HG03442 (cell line): ENCODE measurements around the gene MCM10.
"Not testable (repeated sequence)": the region's sequence is repeated elsewhere in the genome, so short reads cannot be mapped to it uniquely, and the experiment has no call there.

Experiments used
- ATAC-seq: cut with Tn5 transposase; IDR thresholded peaks from one replicate; pipeline ENCODE4 v1.9.1; 2021; ENCODE audit warnings: mild to moderate bottlenecking, moderate library complexity; ENCODE audit not compliant: unreplicated experiment

Gene MCM10

DNA sequence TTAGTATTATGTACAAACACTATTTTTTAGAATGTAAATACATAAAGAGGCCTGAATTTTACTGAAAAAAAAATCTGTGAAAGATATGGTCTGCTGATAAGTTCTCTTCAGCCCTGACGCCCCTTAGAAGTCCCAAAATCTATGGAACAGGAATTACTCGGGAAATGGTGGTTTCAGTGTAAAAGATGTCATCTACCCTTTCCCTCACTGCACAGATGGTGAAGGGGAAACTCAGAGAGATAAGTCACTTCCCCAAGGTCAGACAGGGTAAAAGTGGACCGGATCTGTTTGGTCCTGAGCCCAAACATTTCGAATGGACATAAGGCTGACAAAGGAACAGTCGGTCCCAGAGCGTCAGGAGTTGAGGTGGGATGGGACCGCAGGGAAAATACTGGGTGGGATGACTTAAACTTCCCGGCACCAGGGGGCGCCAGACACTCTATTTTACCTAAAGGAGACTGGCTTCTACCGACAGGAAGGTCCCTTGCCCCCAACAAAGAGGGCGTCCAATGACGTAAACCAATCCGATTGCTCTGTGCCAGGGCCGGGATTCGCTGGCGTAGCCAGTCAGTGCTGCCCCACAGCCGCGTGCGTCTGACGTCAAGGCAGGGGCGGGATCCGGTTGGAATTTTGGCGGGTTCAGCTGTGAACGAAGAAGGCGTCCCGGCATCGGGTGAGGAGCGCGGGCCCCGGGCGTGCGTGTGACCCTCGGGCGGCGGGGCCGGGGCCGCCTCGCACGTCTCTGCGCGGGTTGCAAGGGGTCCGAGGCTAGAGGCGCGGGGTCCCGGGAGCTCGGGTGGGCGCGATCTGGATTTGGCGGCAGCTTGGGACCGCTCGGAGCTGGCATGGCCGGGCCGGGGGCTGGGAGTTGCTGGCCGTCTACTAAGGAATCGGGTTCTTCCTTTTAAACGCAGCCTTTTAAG is at the start of gene MCM10:
Gene MCM10, plus strand, starts transcription at position 625 of the 923 bp plus-strand sequence. CDS start 2,645 bp downstream, outside the sequence.
- peak; percentile 98 for ATAC-seq

GRCh38 chr10:13113544-13113943 is 47.8 kb upstream of the MCM10 start:
- no peak for ATAC-seq

DNA sequence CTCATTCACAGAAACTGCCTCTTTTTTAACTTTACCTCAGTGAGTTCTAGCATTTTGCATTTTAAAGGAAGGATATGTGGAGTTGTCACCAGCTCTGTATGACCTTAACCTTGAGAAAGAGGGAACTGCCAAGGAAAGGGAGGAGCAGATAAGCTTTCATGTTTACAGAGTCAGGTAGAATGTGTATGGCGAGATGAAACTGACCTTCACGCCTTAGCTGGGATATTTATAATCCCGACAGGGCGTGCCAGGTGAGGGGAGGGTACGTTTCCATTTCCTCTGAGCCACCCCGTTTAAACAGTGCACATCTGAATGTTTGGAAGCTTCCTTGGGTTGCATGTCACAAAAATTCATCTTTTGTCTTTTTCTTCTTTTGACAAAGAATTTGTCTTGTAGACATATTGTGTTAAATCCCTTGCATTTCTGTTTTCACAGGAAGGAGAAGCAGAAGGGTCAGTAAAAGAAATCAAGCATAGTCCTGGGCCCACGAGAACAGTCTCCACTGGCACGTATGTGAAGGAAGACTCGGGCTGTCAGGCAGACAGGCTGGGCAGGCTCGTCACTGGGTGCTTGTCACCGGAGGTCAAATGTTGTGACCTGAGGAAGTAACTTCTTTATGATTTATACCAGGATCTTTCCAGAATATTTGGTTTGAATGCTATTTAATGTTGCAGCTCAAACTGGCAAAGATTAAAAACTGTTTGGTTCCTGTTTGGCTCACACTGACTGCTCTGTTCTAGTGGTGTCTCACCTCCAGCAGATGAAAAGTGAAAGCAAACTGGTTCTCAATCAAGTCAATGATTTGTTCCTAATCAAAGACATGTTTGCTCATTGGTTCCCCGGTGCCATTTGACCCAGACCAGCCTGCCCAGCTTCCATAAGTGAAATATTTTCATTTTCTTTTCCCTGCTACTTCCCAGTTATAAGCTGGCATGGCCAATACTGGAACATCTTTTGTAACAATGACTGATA is 45.2 kb upstream of the MCM10 start:
- ATAC-seq, result no peak

GRCh38 chr10:13117841-13118783 is 43.2 kb upstream of the MCM10 start:
- ATAC-seq, result no peak

DNA sequence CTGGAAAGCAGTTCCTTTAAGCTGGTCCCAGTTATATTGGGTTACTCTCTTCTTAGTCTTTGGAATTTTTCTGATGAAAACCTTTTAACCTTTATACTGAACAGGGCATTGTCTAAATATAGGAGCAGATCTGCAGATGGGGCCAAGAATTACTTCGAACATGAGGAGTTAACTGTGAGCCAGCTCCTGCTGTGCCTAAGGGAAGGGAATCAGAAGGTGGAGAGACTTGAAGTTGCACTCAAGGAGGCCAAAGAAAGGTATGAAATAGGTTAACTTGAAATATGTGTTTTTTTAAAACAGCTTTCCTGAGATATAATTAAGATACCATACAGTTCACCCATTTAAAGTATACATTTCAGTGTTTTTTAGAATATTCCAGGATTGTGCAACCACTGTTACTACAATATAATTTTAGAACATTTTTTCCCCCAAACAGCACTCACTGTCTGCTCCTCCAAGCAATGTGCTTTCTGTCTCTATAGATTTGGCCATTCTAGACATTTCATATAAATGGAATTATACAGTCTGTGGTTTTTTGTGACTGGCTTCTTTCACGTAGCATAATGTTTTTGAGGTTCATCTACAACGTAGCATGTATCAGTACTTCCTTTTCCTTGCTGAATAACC is 42.5 kb upstream of the MCM10 start:
- no peak for ATAC-seq

- no peak for ATAC-seq
Measured at GRCh38 chr10:13120786-13121499, 40.4 kb upstream of the MCM10 start.

GRCh38 chr10:13121500-13121854 is 39.9 kb upstream of the MCM10 start:
- ATAC-seq, result no peak

GRCh38 chr10:13136651-13137050 is 24.7 kb upstream of the MCM10 start:
- no peak for ATAC-seq

GRCh38 chr10:13139150-13139549 is 22.2 kb upstream of the MCM10 start:
- no peak for ATAC-seq

DNA sequence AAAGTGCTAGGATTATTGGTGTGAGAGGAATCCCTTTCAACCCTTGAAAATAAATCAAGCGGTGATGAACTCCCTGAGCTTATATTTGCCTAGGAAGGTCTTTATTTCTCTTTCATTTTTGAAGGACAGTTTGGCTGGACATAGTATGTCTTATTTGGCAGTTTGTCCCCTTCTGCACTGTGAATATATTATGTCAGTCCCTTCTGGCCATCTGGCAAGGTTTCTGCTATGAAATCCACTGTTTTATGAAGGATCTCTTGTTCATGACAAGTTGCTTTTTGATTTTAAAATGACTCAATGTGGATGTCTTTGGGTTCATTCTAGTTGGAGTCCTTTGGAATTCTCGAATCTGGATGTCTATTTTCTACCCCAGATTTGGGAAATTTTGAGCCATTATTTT is 21.7 kb upstream of the MCM10 start:
- ATAC-seq, result no peak

GRCh38 chr10:13140627-13141190 is 20.6 kb upstream of the MCM10 start:
- ATAC-seq, result no peak

DNA sequence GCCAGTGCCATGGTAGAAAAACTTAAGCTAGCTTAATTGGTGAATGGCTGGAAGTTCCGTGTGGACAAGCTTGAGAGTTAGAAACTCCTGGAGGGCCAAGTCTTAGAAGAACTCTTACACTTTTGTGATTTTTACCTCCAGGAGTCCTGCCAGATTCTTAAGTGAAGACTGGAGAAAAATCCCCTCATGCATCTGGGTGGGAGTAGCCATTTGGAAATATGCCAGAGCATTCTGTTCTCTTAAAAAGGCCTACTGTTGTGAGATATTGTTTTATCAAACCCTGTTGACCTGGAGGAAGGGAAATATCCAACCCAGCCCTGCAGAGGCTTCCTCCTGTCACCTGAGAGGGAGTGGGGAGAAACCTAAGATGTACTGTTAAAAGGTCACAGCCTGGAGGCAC is 17.6 kb upstream of the MCM10 start:
- no peak for ATAC-seq

GRCh38 chr10:13144814-13145213 is 16.5 kb upstream of the MCM10 start:
- ATAC-seq, result no peak

GRCh38 chr10:13146379-13146778 is 15.0 kb upstream of the MCM10 start:
- ATAC-seq, result no peak

- no peak for ATAC-seq
Measured at GRCh38 chr10:13147161-13147560, 14.2 kb upstream of the MCM10 start.

DNA sequence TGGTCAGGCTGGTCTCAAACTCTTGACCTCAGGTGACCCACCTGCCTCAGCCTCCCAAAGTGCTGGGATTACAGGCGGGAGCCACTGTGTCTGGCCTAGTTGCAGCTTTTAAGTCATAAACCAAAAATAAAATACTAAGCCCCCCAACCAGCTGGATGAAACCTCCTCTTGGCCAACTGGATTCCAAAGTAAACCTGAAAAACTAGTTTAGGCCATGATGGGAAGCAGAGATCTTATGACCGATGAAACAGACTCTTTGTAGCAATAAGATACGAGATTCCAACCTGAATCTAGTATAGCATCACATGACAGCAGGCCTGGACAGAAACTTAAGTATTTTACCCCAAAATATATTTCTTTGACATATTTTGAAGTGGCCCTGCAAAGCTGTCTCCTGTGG is 9.1 kb upstream of the MCM10 start:
- no peak for ATAC-seq

- not testable (repeated sequence) for ATAC-seq
Measured at GRCh38 chr10:13155860-13156259, 5.5 kb upstream of the MCM10 start.

DNA sequence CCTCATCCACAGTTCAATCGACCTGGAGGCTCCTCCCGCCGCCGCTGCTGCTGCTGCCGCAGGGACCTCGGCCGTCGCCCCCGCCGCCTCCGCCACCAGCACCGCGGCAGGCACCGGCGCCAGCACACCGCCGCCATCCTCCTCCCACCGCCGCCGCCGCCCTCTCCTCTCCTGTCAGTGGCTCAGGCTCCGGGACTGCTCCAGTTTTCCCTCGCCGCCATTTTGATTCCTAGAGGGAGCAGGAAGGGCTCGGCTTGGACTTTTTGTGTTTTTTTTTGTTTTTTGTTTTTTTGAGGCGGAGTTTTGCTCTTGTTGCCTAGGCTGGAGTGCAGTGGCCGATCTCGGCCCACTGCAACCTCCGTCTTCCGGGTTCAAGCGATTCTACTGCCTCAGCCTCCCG is 3.0 kb upstream of the MCM10 start:
- no peak for ATAC-seq

DNA sequence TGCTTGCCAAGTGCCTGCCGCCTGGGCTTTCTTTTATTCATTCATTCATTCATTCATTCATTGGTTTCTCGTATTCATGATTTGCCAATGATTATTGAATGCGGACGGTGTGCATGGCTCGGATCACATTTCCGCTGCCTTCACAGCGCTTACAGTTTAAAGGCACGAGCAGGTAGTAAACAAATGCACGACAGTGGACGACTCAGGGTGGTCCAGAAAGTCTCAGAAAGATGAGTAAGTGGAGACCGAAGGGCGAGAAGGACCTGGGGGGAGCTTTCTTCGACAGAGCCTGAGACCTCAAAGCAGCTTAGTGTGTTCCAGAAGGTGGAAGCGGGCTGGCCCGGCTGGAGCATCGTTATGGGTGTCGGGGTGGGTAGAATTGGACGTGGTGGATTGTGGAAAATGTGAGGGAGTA is 506 bp downstream of the MCM10 start:
- ATAC-seq, result no peak
